ENCODE measurements around the gene MUC6. TPM values are rescaled to one million over a fixed set of nuclear protein-coding genes. Genes with fewer than 3 reads are reported as not detected.
A peak's percentile ranks its signal among the peaks of the same experiment; 100 is the strongest.

Gene MUC6
- total RNA-seq, 1 experiment from 2014 or later: 0.07 TPM

DNA sequence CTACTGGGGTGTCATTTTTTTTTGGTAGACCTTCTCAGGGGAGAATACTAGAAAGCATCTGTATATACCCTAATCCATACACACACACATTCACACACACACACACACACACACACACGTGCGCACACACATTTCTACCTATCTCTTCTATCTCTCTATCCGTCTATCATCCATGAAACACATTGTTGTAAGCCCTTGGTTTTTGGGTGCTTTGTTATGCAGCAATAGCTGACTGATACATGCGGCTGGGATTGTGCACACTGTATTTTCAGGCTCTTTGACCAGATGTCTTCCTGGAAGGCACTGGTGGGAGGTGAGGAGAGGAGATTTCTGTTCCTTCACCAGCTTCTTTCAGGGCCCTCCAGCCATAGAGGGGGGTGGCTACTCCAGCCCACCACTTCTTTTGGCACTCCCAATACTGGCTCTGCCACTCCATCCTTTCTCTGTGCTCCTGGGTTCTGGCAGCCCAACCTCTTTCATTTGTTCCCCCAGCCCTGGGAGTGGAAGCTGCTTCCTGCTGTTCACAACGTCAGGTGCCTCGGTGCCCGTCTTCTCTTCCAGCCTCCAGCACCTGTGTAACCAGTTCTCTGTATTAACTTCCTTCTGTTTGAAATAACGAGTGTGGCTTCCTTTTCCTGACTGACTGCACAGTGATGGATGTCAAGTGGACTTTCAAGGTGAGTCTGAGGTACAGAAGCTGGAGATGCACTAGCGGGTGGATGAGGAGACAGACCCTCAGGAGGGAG lies 25.7 kb upstream of the MUC6 start:
- no peak for DNase-seq
- no peaks in the 10 kb centered on the region for H3K36me3 ChIP-seq (ENCODE audit: low read depth)
- H3K4me2 ChIP-seq: no peak overlapping the region
- intact Hi-C loops (cut with micrococcal nuclease; ENCODE audit: unreplicated experiment): no loop called here
- peaks cover 10% of the 10 kb centered on the region; the same call in 1 of the 2 replicates for H3F3A ChIP-seq (ENCODE audit: insufficient read depth, low read depth)
- H2AFZ ChIP-seq: no peak overlapping the region
- no peaks in the 10 kb centered on the region for H3K9me3 ChIP-seq (ENCODE audit: insufficient read depth, low read depth)
- H3K9me2 ChIP-seq (ENCODE audit: insufficient read depth): no peaks in the 10 kb centered on the region
- POLR2A ChIA-PET (ENCODE audit: unreplicated experiment): no interaction called here
- H3K4me1 ChIP-seq (replicated peaks; ENCODE audit: insufficient read depth): peaks cover 12% of the 10 kb centered on the region
- no peaks in the 10 kb centered on the region for H4K20me1 ChIP-seq (ENCODE audit: insufficient read depth)
- CTCF ChIA-PET: no interaction called here
- H3K79me2 ChIP-seq (ENCODE audit: low read depth): no peaks in the 10 kb centered on the region
- TF ChIP-seq EZH2 (IDR thresholded peaks at IDR 0.05; ENCODE audit: low read depth): no peak
- TF ChIP-seq, protein P1, sequence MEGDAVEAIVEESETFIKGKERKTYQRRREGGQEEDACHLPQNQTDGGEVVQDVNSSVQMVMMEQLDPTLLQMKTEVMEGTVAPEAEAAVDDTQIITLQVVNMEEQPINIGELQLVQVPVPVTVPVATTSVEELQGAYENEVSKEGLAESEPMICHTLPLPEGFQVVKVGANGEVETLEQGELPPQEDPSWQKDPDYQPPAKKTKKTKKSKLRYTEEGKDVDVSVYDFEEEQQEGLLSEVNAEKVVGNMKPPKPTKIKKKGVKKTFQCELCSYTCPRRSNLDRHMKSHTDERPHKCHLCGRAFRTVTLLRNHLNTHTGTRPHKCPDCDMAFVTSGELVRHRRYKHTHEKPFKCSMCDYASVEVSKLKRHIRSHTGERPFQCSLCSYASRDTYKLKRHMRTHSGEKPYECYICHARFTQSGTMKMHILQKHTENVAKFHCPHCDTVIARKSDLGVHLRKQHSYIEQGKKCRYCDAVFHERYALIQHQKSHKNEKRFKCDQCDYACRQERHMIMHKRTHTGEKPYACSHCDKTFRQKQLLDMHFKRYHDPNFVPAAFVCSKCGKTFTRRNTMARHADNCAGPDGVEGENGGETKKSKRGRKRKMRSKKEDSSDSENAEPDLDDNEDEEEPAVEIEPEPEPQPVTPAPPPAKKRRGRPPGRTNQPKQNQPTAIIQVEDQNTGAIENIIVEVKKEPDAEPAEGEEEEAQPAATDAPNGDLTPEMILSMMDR (conservative IDR thresholded peaks at IDR 0.05): no peak
- no peaks in the 10 kb centered on the region for H3K27me3 ChIP-seq (ENCODE audit: insufficient read depth, low read depth)
- no TSS peak for BruUV-seq (replicated peaks)
- H3K4me3 ChIP-seq: no peak overlapping the region
- no peak overlapping the region for H3K27ac ChIP-seq

DNA sequence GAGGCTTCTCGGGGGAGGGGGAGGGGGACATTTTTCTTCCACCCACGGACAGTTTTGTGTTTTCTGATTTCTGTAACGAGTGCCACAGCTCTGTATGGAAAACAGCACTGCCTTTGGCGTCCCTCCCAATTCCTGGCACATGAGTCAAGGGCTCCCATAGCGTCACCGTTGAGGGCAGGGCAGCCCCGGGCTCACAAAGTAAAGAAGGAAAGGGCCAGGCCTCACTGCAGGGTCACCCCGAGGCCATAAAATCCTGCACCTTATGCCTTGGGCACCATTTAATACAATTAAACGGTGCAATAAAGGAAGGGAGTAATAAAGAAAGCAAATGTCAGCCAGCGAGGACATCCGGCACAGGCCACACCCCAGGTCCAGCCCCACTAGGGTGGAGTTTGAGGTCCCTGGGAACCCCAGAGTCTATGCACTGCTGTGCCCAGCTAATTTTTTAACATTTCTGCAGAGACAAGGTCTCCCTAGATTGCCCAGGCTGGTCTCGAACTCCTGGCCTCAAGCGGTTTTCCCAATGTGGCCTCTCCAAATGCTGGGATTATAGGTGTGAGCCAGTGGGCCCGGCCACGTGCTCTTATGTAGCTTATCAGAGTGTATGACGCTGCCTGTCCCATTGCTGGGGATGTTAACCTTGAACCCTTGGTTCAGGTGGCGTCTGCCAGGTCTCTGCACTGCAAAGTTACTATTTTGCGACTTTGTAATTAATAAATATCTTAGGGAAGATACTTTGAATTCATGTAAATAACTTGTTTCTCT lies 24.5 kb upstream of the MUC6 start:
- Histone ChIP-seq H3K27ac (peak overlapping the region; percentile 67), H3F3A (ENCODE audit: insufficient read depth, low read depth) (peaks cover 10% of the 10 kb centered on the region; the same call in 1 of the 2 replicates), H4K20me1 (ENCODE audit: insufficient read depth) (no peaks in the 10 kb centered on the region), H3K4me1 (replicated peaks; ENCODE audit: insufficient read depth) (peaks cover 12% of the 10 kb centered on the region), H3K4me2 (peak overlapping the region; percentile 55), H3K9me2 (ENCODE audit: insufficient read depth) (no peaks in the 10 kb centered on the region), H3K36me3 (ENCODE audit: low read depth) (no peaks in the 10 kb centered on the region), H3K4me3 (no peak overlapping the region; the same call in 1 of the 2 replicates), H3K27me3 (ENCODE audit: insufficient read depth, low read depth) (no peaks in the 10 kb centered on the region), H2AFZ (no peak overlapping the region), H3K79me2 (ENCODE audit: low read depth) (no peaks in the 10 kb centered on the region), H3K9me3 (ENCODE audit: insufficient read depth, low read depth) (no peaks in the 10 kb centered on the region)
- intact Hi-C loops (cut with micrococcal nuclease; ENCODE audit: unreplicated experiment): no loop called here
- DNase-seq: peak; percentile 82 to 84
- no TSS peak for BruUV-seq (replicated peaks)
- ChIA-PET POLR2A (ENCODE audit: unreplicated experiment) (interaction anchor here (0.6 to 0.7 kb wide), 2 partner anchors 33 to 227 kb away, joined by 3 read pairs; no protein-coding TSS in a partner anchor), CTCF (no interaction called here)
- no peak for TF ChIP-seq EZH2 (IDR thresholded peaks at IDR 0.05; ENCODE audit: low read depth)
- TF ChIP-seq, protein P1 (conservative IDR thresholded peaks at IDR 0.05): no peak

DNA sequence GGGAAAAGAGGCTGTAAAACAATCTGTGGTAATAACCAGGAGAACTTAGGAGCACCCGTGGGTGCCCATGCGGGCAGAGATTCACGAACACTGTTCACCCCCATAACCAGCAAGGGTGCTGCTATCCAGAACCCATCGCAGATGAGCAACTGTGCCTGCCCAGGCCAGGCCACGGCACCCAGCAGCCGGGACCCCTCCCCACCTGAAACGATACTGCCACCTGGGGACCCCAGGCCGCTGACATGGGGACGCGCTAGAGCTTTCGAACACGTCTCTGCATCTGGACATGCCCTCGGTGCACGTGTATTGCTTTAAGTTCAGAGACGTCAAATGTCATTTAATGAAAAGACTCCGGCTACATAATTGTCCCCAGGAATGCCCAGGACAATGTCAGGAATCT lies 23.9 kb upstream of the MUC6 start:
- no peak overlapping the region for H2AFZ ChIP-seq
- H3K4me1 ChIP-seq (replicated peaks; ENCODE audit: insufficient read depth): peaks cover 12% of the 10 kb centered on the region
- H3F3A ChIP-seq (ENCODE audit: insufficient read depth, low read depth): peaks cover 10% of the 10 kb centered on the region; the same call in 1 of the 2 replicates
- no peaks in the 10 kb centered on the region for H3K79me2 ChIP-seq (ENCODE audit: low read depth)
- no peak overlapping the region for H3K4me3 ChIP-seq
- intact Hi-C loops (cut with micrococcal nuclease; ENCODE audit: unreplicated experiment): no loop called here
- TF ChIP-seq, protein P1 (conservative IDR thresholded peaks at IDR 0.05): no peak
- TF ChIP-seq EZH2 (IDR thresholded peaks at IDR 0.05; ENCODE audit: low read depth): no peak
- no peaks in the 10 kb centered on the region for H3K9me3 ChIP-seq (ENCODE audit: insufficient read depth, low read depth)
- BruUV-seq (replicated peaks): TSS peak; percentile 75
- CTCF ChIA-PET: no interaction called here
- H3K4me2 ChIP-seq: peak overlapping the region; percentile 55
- DNase-seq: no peak
- peak overlapping the region; percentile 67 for H3K27ac ChIP-seq
- POLR2A ChIA-PET (ENCODE audit: unreplicated experiment): interaction anchor here (0.6 to 0.7 kb wide), 2 partner anchors 33 to 226 kb away, joined by 3 read pairs; no protein-coding TSS in a partner anchor
- no peaks in the 10 kb centered on the region for H4K20me1 ChIP-seq (ENCODE audit: insufficient read depth)
- no peaks in the 10 kb centered on the region for H3K9me2 ChIP-seq (ENCODE audit: insufficient read depth)
- H3K36me3 ChIP-seq (ENCODE audit: low read depth): no peaks in the 10 kb centered on the region
- H3K27me3 ChIP-seq (ENCODE audit: insufficient read depth, low read depth): no peaks in the 10 kb centered on the region
